Measurements from ENCODE around the gene CTRB1. TPM values are rescaled to one million over a fixed set of nuclear protein-coding genes. Genes with fewer than 3 reads are reported as not detected.
A peak's percentile ranks its signal among the peaks of the same experiment; 100 is the strongest.

Gene CTRB1
- total and polyA plus RNA-seq, 2 of the 13 experiments (the other 11 are each of a cell fraction or from before 2014, with no cell fraction given), result not detected

GRCh38 chr16:75262104-75262799 lies 43.5 kb downstream of the CTRB1 start (continued):
- TF ChIP-seq RBFOX2 (IDR thresholded peaks at IDR 0.05; ENCODE audit: low read depth, low read length) (peak; percentile 74; the same call in 1 of the 2 replicates), KDM6A (CRISPR knock-in tag; IDR thresholded peaks at IDR 0.05; ENCODE audit: low read depth) (peak; percentile 84), ZNF44 (CRISPR knock-in tag; IDR thresholded peaks at IDR 0.05) (no peak), RARG (CRISPR knock-in tag; IDR thresholded peaks at IDR 0.05; ENCODE audit: low read depth) (no peak), ZNF292 (CRISPR knock-in tag; IDR thresholded peaks at IDR 0.05; ENCODE audit: borderline replicate concordance, low read depth) (peak; percentile 98), NFKBIZ (CRISPR knock-in tag; IDR thresholded peaks at IDR 0.05) (0 out of 2 replicates have a peak, but pooled peaks have one; percentile 34), TCF12 (IDR thresholded peaks at IDR 0.05) (no peak), TCF12 (CRISPR knock-in tag; IDR thresholded peaks at IDR 0.05) (peak; percentile 35; the same call in 1 of the 2 replicates), ZNF280B (CRISPR knock-in tag; IDR thresholded peaks at IDR 0.05; ENCODE audit: borderline replicate concordance) (peak; percentile 13; the same call in 1 of the 2 replicates), TGIF2 (CRISPR knock-in tag; IDR thresholded peaks at IDR 0.05) (peak; percentile 56), AKNA (CRISPR knock-in tag; IDR thresholded peaks at IDR 0.05; ENCODE audit: borderline replicate concordance) (no peak), PATZ1 (CRISPR knock-in tag; IDR thresholded peaks at IDR 0.05) (peak; percentile 89), EP300 (IDR thresholded peaks at IDR 0.05; ENCODE audit: low read depth in 2 of 2, low read length in 2 of 2) (peak in 1 of 2 experiments; percentile 56; a peak in 2 of 4 replicates), EP300 (CRISPR knock-in tag; IDR thresholded peaks at IDR 0.05; ENCODE audit: borderline replicate concordance) (no peak), THAP7 (CRISPR knock-in tag; IDR thresholded peaks at IDR 0.05) (no peak; the same call in 1 of the 2 replicates), SNAPC2 (CRISPR knock-in tag; IDR thresholded peaks at IDR 0.05) (peak; percentile 77), ZNF552 (CRISPR knock-in tag; IDR thresholded peaks at IDR 0.05; ENCODE audit: borderline replicate concordance) (peak; percentile 93), SNAPC5 (CRISPR knock-in tag; IDR thresholded peaks at IDR 0.05; ENCODE audit: borderline replicate concordance) (no peak), DR1 (CRISPR knock-in tag; IDR thresholded peaks at IDR 0.05) (peak; percentile 52), CENPX (CRISPR knock-in tag; IDR thresholded peaks at IDR 0.05) (no peak)
